HG02884 (cell line): ENCODE results near the gene IL18R1.

Experiments used
- ATAC-seq: cut with Tn5 transposase; IDR thresholded peaks from one replicate; pipeline ENCODE4 v1.9.1; 2021; ENCODE audit warnings: mild to moderate bottlenecking, moderate library complexity; ENCODE audit not compliant: unreplicated experiment

The IL18R1 gene

DNA sequence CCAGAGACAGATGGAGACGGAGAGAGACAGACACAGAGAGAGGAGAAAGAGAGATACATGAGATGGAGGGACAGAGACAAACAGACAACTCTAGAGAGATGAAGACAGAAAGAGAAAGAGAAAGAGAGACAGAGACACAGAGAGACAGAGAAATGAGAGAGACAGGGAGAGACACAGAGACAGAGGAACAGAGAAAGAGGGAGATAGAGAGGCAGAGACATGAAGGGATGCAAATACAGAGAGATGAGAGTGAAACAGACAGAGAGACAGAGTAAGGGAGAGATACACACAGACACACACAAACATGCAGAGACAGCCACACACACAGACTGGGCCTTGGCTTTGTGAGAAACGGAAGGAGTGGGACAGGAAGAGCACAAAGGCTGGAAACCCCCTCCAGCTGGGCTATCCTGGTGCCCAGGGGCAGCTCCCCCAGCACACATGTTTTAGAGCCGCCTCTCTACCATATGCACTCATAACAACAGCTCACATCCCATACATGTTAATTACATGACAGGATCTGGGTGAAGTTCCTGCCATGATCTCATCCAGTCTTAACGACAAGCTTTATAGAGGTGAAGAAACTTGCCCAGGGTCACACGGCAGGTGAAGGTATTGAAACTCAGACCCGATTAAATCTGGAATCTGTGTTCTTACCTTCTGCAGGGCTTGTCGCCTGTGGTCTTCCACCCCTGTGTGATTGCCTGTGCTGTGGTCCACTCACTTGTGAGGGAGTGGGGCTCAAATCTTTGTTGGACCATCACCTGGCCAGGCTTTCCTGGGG, 32.4 kb downstream of the IL18R1 start:
- no peak for ATAC-seq

DNA sequence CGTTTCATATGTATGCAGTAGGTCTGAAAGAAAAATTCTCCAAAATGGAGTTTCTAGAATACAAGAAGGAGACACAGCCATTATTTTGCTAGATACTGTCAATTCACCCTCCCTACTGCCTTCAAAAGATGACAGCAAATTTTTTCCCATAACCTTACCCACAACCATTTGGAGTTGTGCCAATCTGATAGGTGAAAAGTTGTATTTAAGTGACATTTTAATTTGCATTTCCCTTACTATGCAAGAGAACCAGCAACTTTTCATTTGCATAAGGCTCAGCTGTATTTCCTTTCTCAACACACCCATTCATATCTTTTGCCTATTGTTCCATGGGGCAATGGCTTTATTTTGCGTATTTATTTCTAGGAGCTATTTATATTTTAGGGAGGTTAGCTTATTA, 36.0 kb downstream of the IL18R1 start:
- ATAC-seq = no peak

GRCh38 chr2:102392096-102392495, 36.5 kb downstream of the IL18R1 start:
- ATAC-seq = no peak

- ATAC-seq = no peak
Observed at GRCh38 chr2:102392942-102393341, 37.3 kb downstream of the IL18R1 start.

GRCh38 chr2:102396012-102396411, 40.4 kb downstream of the IL18R1 start:
- no peak for ATAC-seq

- ATAC-seq = no peak
Observed at GRCh38 chr2:102397209-102397608, 41.6 kb downstream of the IL18R1 start.

DNA sequence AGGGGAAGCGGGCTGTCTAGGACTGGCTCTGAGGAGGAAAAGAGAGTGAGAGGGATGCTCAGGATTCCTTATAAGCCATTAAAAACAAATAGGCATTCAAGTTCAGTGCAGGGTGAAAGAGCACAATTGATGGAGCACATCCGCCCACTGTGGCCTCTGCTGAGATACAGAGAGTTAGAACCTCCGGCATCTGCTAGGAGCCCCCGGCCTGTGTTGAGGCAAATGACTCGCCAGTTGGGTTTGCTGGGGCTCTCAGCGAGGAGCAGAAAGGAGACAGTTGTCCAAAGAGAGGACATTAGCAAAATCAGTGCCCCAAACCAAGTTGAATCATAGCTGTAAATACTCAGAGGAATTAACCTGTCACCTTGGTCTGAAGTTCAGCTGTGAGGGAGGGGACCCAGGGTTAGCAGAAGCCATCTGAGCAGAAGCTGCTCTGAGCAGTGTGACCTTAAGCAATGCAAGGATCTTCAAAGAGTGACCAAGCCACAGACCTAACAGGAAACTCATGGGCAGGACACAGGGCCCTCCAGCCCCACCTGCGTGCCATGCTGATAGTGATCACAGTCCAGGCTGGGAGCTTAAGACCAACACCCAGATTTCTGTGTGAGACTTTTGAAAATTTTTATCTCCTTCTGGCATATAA, 44.0 kb downstream of the IL18R1 start:
- no peak for ATAC-seq

- no peak for ATAC-seq
Observed at GRCh38 chr2:102401456-102401855, 45.9 kb downstream of the IL18R1 start.

- no peak for ATAC-seq
Observed at GRCh38 chr2:102401865-102402264, 46.3 kb downstream of the IL18R1 start.

GRCh38 chr2:102410952-102411351, 55.4 kb downstream of the IL18R1 start:
- ATAC-seq = no peak

DNA sequence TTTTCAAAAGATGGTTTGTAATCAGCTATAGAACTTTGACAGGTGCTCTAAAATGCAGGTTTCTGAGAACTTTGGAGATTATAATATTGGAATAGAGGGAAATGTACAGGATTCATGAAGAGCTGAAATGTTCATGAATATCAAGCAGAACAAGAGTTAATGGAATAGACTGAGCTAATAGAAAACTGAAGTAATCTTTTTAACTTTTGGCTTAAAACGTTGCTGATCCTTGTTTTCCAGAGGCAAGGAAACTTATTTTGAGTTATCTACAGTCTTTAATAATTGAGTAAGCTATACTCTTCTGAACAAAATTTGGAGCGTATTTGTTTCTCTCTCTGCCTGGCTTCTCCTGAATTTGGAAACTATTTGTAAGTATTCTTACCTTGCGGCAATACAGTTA, 56.6 kb downstream of the IL18R1 start:
- ATAC-seq = no peak

- ATAC-seq = peak; percentile 31
Observed at GRCh38 chr2:102417946-102418345, 62.4 kb downstream of the IL18R1 start.

- ATAC-seq = peak; percentile 91
Observed at GRCh38 chr2:102418421-102418961, 62.9 kb downstream of the IL18R1 start.

- ATAC-seq = no peak
Observed at GRCh38 chr2:102420290-102420689, 64.7 kb downstream of the IL18R1 start.

GRCh38 chr2:102421890-102422759, 66.5 kb downstream of the IL18R1 start:
- ATAC-seq = no peak

- ATAC-seq = no peak
Observed at GRCh38 chr2:102422910-102423309, 67.3 kb downstream of the IL18R1 start, which contains the start of gene IL18RAP. Gene IL18RAP (plus strand): TSS chr2:102423160. CDS start chr2:102423278, 118 bp downstream.

DNA sequence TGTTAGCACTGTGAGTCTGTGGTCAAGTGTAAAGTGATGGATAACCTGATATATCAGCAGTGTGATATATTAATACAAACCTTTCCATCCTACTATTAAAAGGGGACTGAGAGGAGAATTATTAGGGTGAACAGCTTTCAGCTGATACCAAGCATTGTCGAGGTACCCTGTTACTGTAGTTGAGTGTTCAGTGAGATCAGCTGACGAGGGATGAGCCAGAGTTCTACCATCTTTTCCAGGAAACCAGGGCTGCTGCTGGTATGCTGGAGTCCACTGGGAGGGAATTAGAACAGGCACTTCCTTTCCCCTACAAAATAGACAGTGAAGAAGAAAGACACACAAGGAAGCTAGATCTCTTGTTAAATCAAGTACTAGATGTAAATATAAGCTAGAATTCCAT, 67.8 kb downstream of the IL18R1 start:
- ATAC-seq = no peak

DNA sequence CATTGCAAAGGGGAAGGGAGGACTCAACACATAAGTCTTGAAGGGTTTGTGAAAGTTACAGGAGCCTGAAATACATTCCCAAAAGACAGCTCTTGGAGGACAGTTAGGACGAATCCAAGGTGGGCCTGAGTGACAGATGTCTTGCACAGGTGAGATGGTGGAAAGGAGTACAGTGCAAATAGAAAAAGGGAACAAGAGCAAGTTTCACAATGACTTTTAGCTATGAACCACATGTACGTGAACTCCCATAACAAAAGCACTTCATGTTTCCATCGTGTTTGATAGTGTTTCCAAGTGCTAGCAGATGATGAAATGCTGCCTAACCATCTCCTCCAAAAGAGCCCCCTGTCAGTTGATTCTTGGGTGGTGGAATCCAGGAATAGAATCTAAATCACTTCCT, 69.2 kb downstream of the IL18R1 start:
- peak; percentile 94 for ATAC-seq

DNA sequence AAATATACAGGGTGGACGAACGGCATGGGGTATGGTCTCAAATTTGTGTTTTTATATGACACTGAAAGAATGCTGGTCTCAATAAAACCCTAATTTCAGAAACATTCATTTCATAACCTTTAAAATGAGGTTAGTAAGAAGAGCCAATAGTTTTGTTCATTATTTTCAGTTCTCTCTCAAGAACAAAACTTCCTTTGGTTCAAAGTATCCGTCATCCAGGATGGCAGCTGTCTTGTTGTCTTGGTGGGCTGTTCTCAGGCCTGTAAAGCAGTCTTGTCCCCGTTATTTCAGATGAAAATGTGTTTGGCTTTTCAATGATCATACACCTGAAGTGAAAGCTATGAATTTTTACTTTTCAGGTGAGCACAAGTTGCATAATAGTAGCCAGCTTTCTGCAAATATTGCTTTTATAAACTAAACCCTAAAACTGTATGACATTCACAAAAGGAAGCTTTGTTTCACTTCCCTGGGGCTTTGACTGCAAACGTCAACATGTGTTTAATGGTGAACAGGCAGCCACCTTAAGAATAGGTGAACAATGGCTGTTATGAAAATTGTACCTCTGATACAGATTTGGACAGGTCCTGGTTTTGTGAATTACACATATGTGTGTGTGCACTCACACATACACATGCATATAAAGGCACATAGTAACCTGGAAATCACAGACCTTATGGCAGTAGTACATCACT, 70.0 kb downstream of the IL18R1 start:
- ATAC-seq = peak; percentile 40

GRCh38 chr2:102427249-102427648, 71.7 kb downstream of the IL18R1 start:
- ATAC-seq = no peak

GRCh38 chr2:102428573-102428972, 73.0 kb downstream of the IL18R1 start:
- no peak for ATAC-seq
